Measurements from ENCODE around the gene GJB4. TPM values are rescaled to one million over a fixed set of nuclear protein-coding genes. Genes with fewer than 3 reads are reported as not detected.
"Not testable (repeated sequence)": the region's sequence is repeated elsewhere in the genome, so short reads cannot be mapped to it uniquely, and the experiment has no call there.

The GJB4 gene
- total and polyA plus RNA-seq, 2 donors (not counting 1 experiment from before 2014, with no cell fraction given), result not detected

DNA sequence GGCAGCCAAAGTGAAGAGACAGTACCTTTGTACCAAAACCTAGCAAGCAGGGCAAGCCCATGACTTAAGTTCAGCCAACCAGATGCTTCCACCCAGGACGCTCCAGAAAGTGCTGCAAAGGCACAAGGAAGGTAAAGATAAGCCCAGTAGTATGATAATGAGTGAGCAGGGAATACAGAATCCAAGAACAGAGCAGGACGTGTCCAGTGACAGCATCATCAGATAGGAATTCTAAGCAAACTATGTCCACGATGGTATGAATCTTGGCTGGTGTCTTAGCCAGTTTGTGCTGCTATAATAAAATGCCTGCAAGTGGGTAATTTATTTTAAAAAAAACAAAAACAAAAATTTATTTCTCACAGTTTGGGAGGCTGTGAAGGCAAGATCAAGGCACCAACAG lies 46.9 kb downstream of the GJB4 start:
- WGBS (ENCODE audit: insufficient coverage), result 100% methylated on average over 2 of the region's 3 CpGs
- peaks cover 5% of the 10 kb centered on the region for H3K9me3 Mint-ChIP-seq (ENCODE audit: insufficient read depth)
- Histone ChIP-seq H3K9ac (ENCODE audit: low read length) (no peak overlapping the region), H3K79me2 (ENCODE audit: control insufficient read depth, insufficient read depth, low read length) (no peaks in the 10 kb centered on the region), H2AFZ (ENCODE audit: insufficient read depth, low read depth, low read length, poor library complexity, severe bottlenecking) (no peak overlapping the region), H3K27ac (ENCODE audit: low read length in 2 of 2) (no peak overlapping the region), H3K4me2 (replicated peaks; ENCODE audit: low read depth, low read length, poor library complexity, severe bottlenecking) (no peak overlapping the region), H3K27me3 (replicated peaks in 1 of 4; ENCODE audit: control extremely low read depth in 1 of 4, control insufficient read depth in 3 of 4, insufficient read depth in 4 of 4, low read length in 3 of 4) (peaks cover 0 to 6% (median 0%) of the 10 kb centered on the region in 4 experiments), H3K36me3 (replicated peaks in 1 of 2; ENCODE audit: control extremely low read depth in 1 of 2, control insufficient read depth in 1 of 2, extremely low read depth in 1 of 2, insufficient read depth in 2 of 2, low read length in 1 of 2) (no peaks in the 10 kb centered on the region), H4K20me1 (ENCODE audit: control insufficient read depth, insufficient read depth, low read length, poor library complexity, severe bottlenecking) (no peaks in the 10 kb centered on the region), H3K4me3 (ENCODE audit: control extremely low read depth in 1 of 5, extremely low read depth in 1 of 5, insufficient read depth in 1 of 5, low read depth in 2 of 5, low read length in 4 of 5) (no peak overlapping the region), H3K4me1 (ENCODE audit: control insufficient read depth in 2 of 2, insufficient read depth in 2 of 2, low read length in 2 of 2) (no peaks in the 10 kb centered on the region), H3K9me3 (ENCODE audit: control extremely low read depth in 1 of 3, control insufficient read depth in 2 of 3, insufficient read depth in 1 of 3, low read length in 2 of 3) (peaks cover 0 to 5% (median 3%) of the 10 kb centered on the region in 3 donors)
- H3K4me3 Mint-ChIP-seq, result no peak overlapping the region
- ChIA-PET POLR2A (no interaction called here), CTCF (no interaction called here)
- no peaks in the 10 kb centered on the region for H3K27me3 Mint-ChIP-seq
- TF ChIP-seq, protein P1, sequence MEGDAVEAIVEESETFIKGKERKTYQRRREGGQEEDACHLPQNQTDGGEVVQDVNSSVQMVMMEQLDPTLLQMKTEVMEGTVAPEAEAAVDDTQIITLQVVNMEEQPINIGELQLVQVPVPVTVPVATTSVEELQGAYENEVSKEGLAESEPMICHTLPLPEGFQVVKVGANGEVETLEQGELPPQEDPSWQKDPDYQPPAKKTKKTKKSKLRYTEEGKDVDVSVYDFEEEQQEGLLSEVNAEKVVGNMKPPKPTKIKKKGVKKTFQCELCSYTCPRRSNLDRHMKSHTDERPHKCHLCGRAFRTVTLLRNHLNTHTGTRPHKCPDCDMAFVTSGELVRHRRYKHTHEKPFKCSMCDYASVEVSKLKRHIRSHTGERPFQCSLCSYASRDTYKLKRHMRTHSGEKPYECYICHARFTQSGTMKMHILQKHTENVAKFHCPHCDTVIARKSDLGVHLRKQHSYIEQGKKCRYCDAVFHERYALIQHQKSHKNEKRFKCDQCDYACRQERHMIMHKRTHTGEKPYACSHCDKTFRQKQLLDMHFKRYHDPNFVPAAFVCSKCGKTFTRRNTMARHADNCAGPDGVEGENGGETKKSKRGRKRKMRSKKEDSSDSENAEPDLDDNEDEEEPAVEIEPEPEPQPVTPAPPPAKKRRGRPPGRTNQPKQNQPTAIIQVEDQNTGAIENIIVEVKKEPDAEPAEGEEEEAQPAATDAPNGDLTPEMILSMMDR (IDR thresholded peaks at IDR 0.05), result no peak
- no peak for TF ChIP-seq EZH2 (IDR thresholded peaks at IDR 0.05; ENCODE audit: borderline replicate concordance, insufficient read depth, low read depth, low read length, poor library complexity, severe bottlenecking)
- ATAC-seq (ENCODE audit: low read depth) (no peak), DNase-seq (no peak)
- intact Hi-C loops (cut with micrococcal nuclease), result no loop called here
- H3K27ac Mint-ChIP-seq, result no peak overlapping the region
- H3K4me1 Mint-ChIP-seq, result no peaks in the 10 kb centered on the region

DNA sequence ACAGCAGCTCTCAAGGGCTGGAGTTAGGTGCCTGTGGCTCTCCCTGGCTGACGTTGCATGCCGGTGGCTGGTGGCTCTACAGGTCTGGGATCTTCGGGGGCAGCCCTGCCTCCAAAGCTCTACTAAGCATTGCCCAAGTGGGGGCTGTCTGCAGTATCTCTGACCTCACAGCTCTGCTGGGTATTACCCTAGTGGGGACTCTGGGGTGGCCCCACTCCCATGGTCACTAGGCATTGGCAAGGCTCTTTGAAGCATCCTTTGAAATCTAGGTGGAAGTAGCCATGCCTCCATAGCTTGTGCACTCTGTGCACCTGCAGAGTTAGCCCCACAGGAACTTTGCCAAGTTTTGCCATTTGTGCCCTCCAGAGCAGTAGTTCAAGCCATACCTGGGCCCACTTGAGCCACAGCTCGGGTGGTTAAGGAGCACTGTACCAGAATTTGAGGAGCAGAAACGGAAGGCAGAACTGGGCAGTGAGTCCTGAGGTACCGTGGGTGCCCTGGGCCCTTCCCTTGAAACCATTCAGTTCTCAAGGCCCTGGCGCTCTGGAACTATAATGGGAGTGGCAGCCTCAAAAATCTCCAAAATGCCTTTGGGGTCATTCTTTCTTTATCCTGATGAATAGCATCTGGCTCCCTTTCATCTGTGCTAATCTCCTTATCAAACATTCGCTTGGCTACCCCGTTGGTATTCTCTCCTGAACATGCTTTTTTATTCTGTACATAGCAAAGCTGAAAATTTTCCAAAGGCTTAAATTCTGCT lies 48.7 kb downstream of the GJB4 start:
- ChIA-PET CTCF (no interaction called here), POLR2A (no interaction called here)
- no peaks in the 10 kb centered on the region for H4K20me1 ChIP-seq (ENCODE audit: control insufficient read depth, insufficient read depth, low read length, poor library complexity, severe bottlenecking)
- H3K27ac ChIP-seq (ENCODE audit: low read length in 2 of 2), result no peak overlapping the region
- Mint-ChIP-seq H3K27me3 (no peaks in the 10 kb centered on the region), H3K9me3 (ENCODE audit: insufficient read depth) (peaks cover 5% of the 10 kb centered on the region), H3K4me3 (no peak overlapping the region), H3K4me1 (no peaks in the 10 kb centered on the region), H3K27ac (no peak overlapping the region)
- 87% methylated on average over 9 of the region's 9 CpGs for WGBS (ENCODE audit: insufficient coverage)
- H3K79me2 ChIP-seq (ENCODE audit: control insufficient read depth, insufficient read depth, low read length), result no peaks in the 10 kb centered on the region
- peaks cover 0 to 6% (median 0%) of the 10 kb centered on the region in 4 experiments for H3K27me3 ChIP-seq (replicated peaks in 1 of 4; ENCODE audit: control extremely low read depth in 1 of 4, control insufficient read depth in 3 of 4, insufficient read depth in 4 of 4, low read length in 3 of 4)
- peaks cover 0 to 8% (median 3%) of the 10 kb centered on the region in 3 donors for H3K9me3 ChIP-seq (ENCODE audit: control extremely low read depth in 1 of 3, control insufficient read depth in 2 of 3, insufficient read depth in 1 of 3, low read length in 2 of 3)
- no peak for TF ChIP-seq EZH2 (IDR thresholded peaks at IDR 0.05; ENCODE audit: borderline replicate concordance, insufficient read depth, low read depth, low read length, poor library complexity, severe bottlenecking)
- H3K36me3 ChIP-seq (replicated peaks in 1 of 2; ENCODE audit: control extremely low read depth in 1 of 2, control insufficient read depth in 1 of 2, extremely low read depth in 1 of 2, insufficient read depth in 2 of 2, low read length in 1 of 2), result no peaks in the 10 kb centered on the region
- no peak overlapping the region for H3K4me3 ChIP-seq (ENCODE audit: control extremely low read depth in 1 of 5, extremely low read depth in 1 of 5, insufficient read depth in 1 of 5, low read depth in 2 of 5, low read length in 4 of 5)
- no peak for ATAC-seq (ENCODE audit: low read depth)
- no peak for DNase-seq
- H2AFZ ChIP-seq (ENCODE audit: insufficient read depth, low read depth, low read length, poor library complexity, severe bottlenecking), result no peak overlapping the region
- no peaks in the 10 kb centered on the region for H3K4me1 ChIP-seq (ENCODE audit: control insufficient read depth in 2 of 2, insufficient read depth in 2 of 2, low read length in 2 of 2)
- no peak overlapping the region for H3K4me2 ChIP-seq (replicated peaks; ENCODE audit: low read depth, low read length, poor library complexity, severe bottlenecking)
- intact Hi-C loops (cut with micrococcal nuclease), result no loop called here
- no peak overlapping the region for H3K9ac ChIP-seq (ENCODE audit: low read length)

DNA sequence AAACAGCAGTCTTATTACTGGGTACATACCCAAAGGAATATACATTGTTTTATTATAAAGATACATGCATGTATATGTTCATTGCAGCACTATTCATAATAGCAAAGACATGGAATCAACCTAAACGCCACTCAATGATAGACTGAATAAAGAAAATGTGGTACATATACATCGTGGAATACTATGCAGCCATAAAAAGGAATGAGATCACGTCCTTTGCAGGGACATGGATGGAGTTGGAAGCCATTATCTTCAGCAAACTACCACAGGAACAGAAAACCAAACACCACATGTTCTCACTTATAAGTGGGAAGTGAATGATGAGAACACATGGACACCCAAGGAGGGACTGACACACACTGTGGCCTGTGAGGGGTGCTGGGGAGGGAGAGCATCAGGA lies 51.2 kb downstream of the GJB4 start:
- H3K9me3 ChIP-seq (ENCODE audit: control extremely low read depth in 1 of 3, control insufficient read depth in 2 of 3, insufficient read depth in 1 of 3, low read length in 2 of 3); H3K27me3 ChIP-seq (replicated peaks in 1 of 4; ENCODE audit: control extremely low read depth in 1 of 4, control insufficient read depth in 3 of 4, insufficient read depth in 4 of 4, low read length in 3 of 4); H3K36me3 ChIP-seq (replicated peaks in 1 of 2; ENCODE audit: control extremely low read depth in 1 of 2, control insufficient read depth in 1 of 2, extremely low read depth in 1 of 2, insufficient read depth in 2 of 2, low read length in 1 of 2); H3K27ac ChIP-seq (ENCODE audit: low read length in 2 of 2); H3K4me1 Mint-ChIP-seq; H2AFZ ChIP-seq (ENCODE audit: insufficient read depth, low read depth, low read length, poor library complexity, severe bottlenecking); POLR2A ChIA-PET; H3K4me3 ChIP-seq (ENCODE audit: control extremely low read depth in 1 of 5, extremely low read depth in 1 of 5, insufficient read depth in 1 of 5, low read depth in 2 of 5, low read length in 4 of 5); ATAC-seq (ENCODE audit: low read depth); H3K4me3 Mint-ChIP-seq; H3K9me3 Mint-ChIP-seq (ENCODE audit: insufficient read depth); H3K4me2 ChIP-seq (replicated peaks; ENCODE audit: low read depth, low read length, poor library complexity, severe bottlenecking); H3K79me2 ChIP-seq (ENCODE audit: control insufficient read depth, insufficient read depth, low read length); H3K27ac Mint-ChIP-seq; H3K9ac ChIP-seq (ENCODE audit: low read length); DNase-seq; H3K27me3 Mint-ChIP-seq; H4K20me1 ChIP-seq (ENCODE audit: control insufficient read depth, insufficient read depth, low read length, poor library complexity, severe bottlenecking); CTCF ChIA-PET; H3K4me1 ChIP-seq (ENCODE audit: control insufficient read depth in 2 of 2, insufficient read depth in 2 of 2, low read length in 2 of 2); intact Hi-C loops (cut with micrococcal nuclease): not testable (repeated sequence)
- WGBS (ENCODE audit: insufficient coverage), result no CpG with 5 or more reads among the region's 3 CpGs

Measured in B cell (primary cell).